Activated naive CD4-positive, alpha-beta T cell (primary cell): ENCODE results near the gene NRXN3.

Source experiments
- DNase-seq, 4 experiments: peaks; one replicate each; lab custom pipeline; 2025; lab: John Stamatoyannopoulos, UW

The NRXN3 gene

GRCh38 chr14:78173346-78174035, 3.3 kb downstream of the NRXN3 start:
- no peak for DNase-seq

GRCh38 chr14:78175412-78175811, 5.2 kb downstream of the NRXN3 start:
- no peak for DNase-seq

- no peak for DNase-seq
Observed at GRCh38 chr14:78178071-78178470, 7.9 kb downstream of the NRXN3 start.

- no peak for DNase-seq
Observed at GRCh38 chr14:78178971-78179370, 8.8 kb downstream of the NRXN3 start.

GRCh38 chr14:78181270-78181669, 11.1 kb downstream of the NRXN3 start:
- DNase-seq: no peak

- no peak for DNase-seq
Observed at GRCh38 chr14:78182722-78183121, 12.5 kb downstream of the NRXN3 start.

GRCh38 chr14:78184157-78184556, 14.0 kb downstream of the NRXN3 start:
- DNase-seq: no peak

GRCh38 chr14:78186277-78186676, 16.1 kb downstream of the NRXN3 start:
- no peak for DNase-seq

- DNase-seq: no peak
Observed at GRCh38 chr14:78188882-78189281, 18.7 kb downstream of the NRXN3 start.

GRCh38 chr14:78195431-78195830, 25.3 kb downstream of the NRXN3 start:
- DNase-seq: no peak

GRCh38 chr14:78196323-78196722, 26.1 kb downstream of the NRXN3 start:
- no peak for DNase-seq

GRCh38 chr14:78197051-78197450, 26.9 kb downstream of the NRXN3 start:
- DNase-seq: no peak

GRCh38 chr14:78202163-78202562, 32.0 kb downstream of the NRXN3 start:
- no peak for DNase-seq

- no peak for DNase-seq
Observed at GRCh38 chr14:78202976-78203375, 32.8 kb downstream of the NRXN3 start.

GRCh38 chr14:78207414-78207813, 37.2 kb downstream of the NRXN3 start:
- no peak for DNase-seq

GRCh38 chr14:78220273-78220672, 50.1 kb downstream of the NRXN3 start:
- no peak for DNase-seq

GRCh38 chr14:78222746-78223145, 52.6 kb downstream of the NRXN3 start:
- DNase-seq: no peak

GRCh38 chr14:78227248-78228077, 57.3 kb downstream of the NRXN3 start:
- DNase-seq: no peak

- no peak for DNase-seq
Observed at GRCh38 chr14:78228702-78229327, 58.6 kb downstream of the NRXN3 start.

- no peak for DNase-seq
Observed at GRCh38 chr14:78232231-78233000, 62.2 kb downstream of the NRXN3 start.

GRCh38 chr14:78238141-78238540, 68.0 kb downstream of the NRXN3 start:
- no peak for DNase-seq

- DNase-seq: no peak
Observed at GRCh38 chr14:78240567-78240966, 70.4 kb downstream of the NRXN3 start.
